Osteocyte (in vitro differentiated cells): ENCODE results near the gene PHTF2. TPM values are rescaled to one million over a fixed set of nuclear protein-coding genes. Genes with fewer than 3 reads are reported as not detected.

ENCODE experiments used
- DNase-seq: peaks from one replicate; pipeline ENCODE4 v3.0.0; 2021; ENCODE audit warnings: mixed read lengths; ENCODE audit not compliant: unreplicated experiment; ENCODE audit errors: extremely low spot score
- H3K27ac Mint-ChIP-seq: one replicate; pipeline ENCODE4 v1.8.0; 2021; ENCODE audit warnings: mild to moderate bottlenecking, mixed read lengths; ENCODE audit not compliant: unreplicated experiment
- H3K27me3 Mint-ChIP-seq: one replicate; pipeline ENCODE4 v1.8.0; 2021; ENCODE audit warnings: mixed read lengths; ENCODE audit not compliant: unreplicated experiment
- H3K36me3 Mint-ChIP-seq: one replicate; pipeline ENCODE4 v1.8.0; 2021; ENCODE audit warnings: mixed read lengths; ENCODE audit not compliant: unreplicated experiment
- H3K4me1 Mint-ChIP-seq: one replicate; pipeline ENCODE4 v1.8.0; 2021; ENCODE audit warnings: mixed read lengths; ENCODE audit not compliant: unreplicated experiment
- H3K4me3 Mint-ChIP-seq: one replicate; pipeline ENCODE4 v1.8.0; 2021; ENCODE audit warnings: mild to moderate bottlenecking, moderate library complexity, mixed read lengths; ENCODE audit not compliant: unreplicated experiment
- H3K9me3 Mint-ChIP-seq: one replicate; pipeline ENCODE4 v1.8.0; 2021; ENCODE audit warnings: mixed read lengths; ENCODE audit not compliant: unreplicated experiment
- total RNA-seq: library from RNA; stranded (reverse); gene quantifications from 2 replicates; pipeline ENCODE4 v1.2.1, GENCODE V29; 2021
- TF ChIP-seq, protein P1 (sequence below): fragments of 200-600 bp; sonication (generic); IDR thresholded peaks from 2 replicates; pipeline ENCODE4 v1.5.0; 2021; ENCODE audit warnings: antibody characterized with exemption, mild to moderate bottlenecking, moderate library complexity

The PHTF2 gene
- total RNA-seq, 1 donor from 2014 or later, result 29.3 TPM

DNA sequence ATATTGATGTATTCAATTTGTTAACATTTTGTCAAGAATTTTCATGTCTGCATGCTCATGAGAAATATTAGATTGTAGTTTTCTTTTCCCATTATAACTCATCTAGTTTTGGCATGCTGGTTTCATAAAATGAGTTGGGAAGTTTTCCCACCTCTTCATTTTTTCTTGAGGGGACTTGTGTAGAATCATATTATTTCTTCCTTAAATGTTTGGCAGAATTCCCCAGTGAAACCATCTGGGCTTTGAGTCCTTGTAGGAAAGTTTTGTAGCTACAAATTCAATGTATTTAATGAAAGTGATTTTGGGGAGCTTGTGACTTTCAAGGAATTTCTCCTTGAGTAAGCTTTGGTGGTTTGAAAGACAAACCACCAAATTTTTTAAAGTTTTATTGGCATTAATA, 173.2 kb downstream of the PHTF2 start:
- H3K27ac Mint-ChIP-seq, result no peak overlapping the region

DNA sequence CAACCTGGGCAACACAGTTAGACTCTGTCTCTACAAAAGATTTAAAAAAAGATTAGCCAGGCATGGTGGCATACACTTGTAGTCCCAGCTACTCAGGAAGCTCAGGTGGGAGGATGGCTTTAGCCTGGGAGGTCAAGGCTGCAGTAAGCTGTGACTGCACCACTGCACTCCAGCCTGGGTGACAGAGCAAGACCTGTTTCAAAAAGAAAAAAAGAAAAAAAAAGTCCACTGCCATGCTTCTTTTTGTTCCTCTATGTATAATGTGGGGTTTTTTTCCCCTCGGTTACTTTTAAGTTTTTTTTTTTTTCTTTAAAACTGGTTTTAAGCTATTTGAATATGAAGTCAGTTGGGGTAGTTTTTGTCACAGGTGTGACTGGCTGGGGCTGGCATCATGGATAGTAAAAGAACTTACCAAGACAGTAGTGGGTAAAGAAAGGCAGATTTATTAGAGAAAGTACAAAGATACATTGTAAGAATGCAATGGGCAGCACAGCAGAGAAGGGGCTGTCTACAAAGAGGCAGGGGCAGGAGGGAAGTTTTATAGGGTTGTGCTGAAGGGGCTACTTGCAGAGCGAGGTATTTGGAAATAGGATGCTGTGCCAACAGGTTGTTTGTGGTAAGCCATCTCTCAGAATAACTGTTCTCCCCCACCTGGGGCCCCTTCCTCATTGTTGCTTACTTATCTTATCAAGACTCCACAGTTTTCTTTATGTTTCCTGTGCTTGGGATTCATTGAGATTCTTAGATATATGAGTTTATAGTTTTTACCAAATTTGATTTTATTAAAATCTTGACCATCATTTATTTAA, 177.3 kb downstream of the PHTF2 start:
- peaks cover 1% of the 10 kb centered on the region for H3K4me1 Mint-ChIP-seq
- no peak overlapping the region for H3K4me3 Mint-ChIP-seq
- no peak for DNase-seq
- no peaks in the 10 kb centered on the region for H3K27me3 Mint-ChIP-seq
- no peaks in the 10 kb centered on the region for H3K36me3 Mint-ChIP-seq
- H3K27ac Mint-ChIP-seq, result no peak overlapping the region
- TF ChIP-seq, protein P1, sequence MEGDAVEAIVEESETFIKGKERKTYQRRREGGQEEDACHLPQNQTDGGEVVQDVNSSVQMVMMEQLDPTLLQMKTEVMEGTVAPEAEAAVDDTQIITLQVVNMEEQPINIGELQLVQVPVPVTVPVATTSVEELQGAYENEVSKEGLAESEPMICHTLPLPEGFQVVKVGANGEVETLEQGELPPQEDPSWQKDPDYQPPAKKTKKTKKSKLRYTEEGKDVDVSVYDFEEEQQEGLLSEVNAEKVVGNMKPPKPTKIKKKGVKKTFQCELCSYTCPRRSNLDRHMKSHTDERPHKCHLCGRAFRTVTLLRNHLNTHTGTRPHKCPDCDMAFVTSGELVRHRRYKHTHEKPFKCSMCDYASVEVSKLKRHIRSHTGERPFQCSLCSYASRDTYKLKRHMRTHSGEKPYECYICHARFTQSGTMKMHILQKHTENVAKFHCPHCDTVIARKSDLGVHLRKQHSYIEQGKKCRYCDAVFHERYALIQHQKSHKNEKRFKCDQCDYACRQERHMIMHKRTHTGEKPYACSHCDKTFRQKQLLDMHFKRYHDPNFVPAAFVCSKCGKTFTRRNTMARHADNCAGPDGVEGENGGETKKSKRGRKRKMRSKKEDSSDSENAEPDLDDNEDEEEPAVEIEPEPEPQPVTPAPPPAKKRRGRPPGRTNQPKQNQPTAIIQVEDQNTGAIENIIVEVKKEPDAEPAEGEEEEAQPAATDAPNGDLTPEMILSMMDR, result no peak
- H3K9me3 Mint-ChIP-seq, result peaks cover 3% of the 10 kb centered on the region

More for the DNA sequence above, 173.2 kb downstream of the PHTF2 start:
- H3K27me3 Mint-ChIP-seq, result no peaks in the 10 kb centered on the region
- no peak overlapping the region for H3K4me3 Mint-ChIP-seq
- no peaks in the 10 kb centered on the region for H3K36me3 Mint-ChIP-seq
- H3K4me1 Mint-ChIP-seq, result no peaks in the 10 kb centered on the region
- peaks cover 3% of the 10 kb centered on the region for H3K9me3 Mint-ChIP-seq
- TF ChIP-seq, protein P1, result no peak
- DNase-seq, result no peak

DNA sequence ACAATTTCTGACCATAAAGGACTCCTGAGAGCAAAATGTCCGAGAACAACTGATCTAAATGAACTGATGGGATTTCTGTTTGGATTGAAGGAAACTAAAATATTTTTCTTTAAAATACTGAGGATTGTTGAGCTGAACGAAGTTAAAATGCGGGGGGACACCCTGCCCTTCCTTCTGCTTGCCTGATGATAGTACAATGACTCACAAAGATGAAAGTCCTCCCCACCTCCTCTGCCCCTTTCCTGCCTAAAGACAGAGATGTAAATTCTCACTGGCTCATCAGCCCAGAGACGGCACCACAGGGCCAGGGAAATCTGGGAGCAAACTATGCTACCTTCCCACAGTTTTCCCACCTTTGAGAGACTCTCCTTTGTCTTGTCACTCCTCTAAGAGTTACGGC, 180.6 kb downstream of the PHTF2 start:
- Mint-ChIP-seq H3K4me1 (peaks cover 1% of the 10 kb centered on the region), H3K27ac (no peak overlapping the region), H3K36me3 (no peaks in the 10 kb centered on the region), H3K4me3 (no peak overlapping the region), H3K27me3 (no peaks in the 10 kb centered on the region), H3K9me3 (peaks cover 3% of the 10 kb centered on the region)
- TF ChIP-seq, protein P1, result no peak
- DNase-seq, result no peak

DNA sequence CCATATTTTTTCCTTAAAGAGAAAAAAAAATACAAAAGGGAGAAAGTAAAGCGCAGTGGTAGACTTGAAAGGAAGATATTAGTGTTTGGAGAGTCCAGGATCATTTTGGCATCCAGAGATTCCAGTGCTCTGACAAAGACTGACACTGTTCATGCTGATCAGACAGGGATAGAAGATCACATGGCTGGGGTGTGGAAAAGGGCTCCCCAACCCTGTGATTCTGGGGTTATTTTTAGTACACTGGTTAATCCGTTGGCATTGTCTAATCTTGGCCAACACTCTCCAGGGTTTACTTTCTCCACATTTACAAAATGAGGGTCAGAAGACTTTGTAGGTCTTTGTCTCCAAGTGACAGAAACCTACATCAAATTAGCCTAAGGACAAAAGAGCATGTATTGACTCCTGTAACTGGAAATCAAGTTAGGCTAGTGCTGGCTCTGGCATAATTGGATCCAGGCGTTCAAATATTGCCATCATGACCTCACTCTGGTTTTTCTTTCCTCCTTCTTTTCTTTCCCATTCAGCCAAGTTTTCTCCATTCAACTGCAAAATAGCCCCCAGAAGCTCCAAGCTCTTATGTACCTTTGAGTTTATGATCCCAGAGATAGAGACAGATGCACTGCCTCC, 181.6 kb downstream of the PHTF2 start:
- no peak overlapping the region for H3K27ac Mint-ChIP-seq
- peaks cover 1% of the 10 kb centered on the region for H3K4me1 Mint-ChIP-seq
- peaks cover 3% of the 10 kb centered on the region for H3K9me3 Mint-ChIP-seq
- TF ChIP-seq, protein P1, result no peak
- H3K27me3 Mint-ChIP-seq, result no peaks in the 10 kb centered on the region
- no peaks in the 10 kb centered on the region for H3K36me3 Mint-ChIP-seq
- no peak overlapping the region for H3K4me3 Mint-ChIP-seq
- no peak for DNase-seq

DNA sequence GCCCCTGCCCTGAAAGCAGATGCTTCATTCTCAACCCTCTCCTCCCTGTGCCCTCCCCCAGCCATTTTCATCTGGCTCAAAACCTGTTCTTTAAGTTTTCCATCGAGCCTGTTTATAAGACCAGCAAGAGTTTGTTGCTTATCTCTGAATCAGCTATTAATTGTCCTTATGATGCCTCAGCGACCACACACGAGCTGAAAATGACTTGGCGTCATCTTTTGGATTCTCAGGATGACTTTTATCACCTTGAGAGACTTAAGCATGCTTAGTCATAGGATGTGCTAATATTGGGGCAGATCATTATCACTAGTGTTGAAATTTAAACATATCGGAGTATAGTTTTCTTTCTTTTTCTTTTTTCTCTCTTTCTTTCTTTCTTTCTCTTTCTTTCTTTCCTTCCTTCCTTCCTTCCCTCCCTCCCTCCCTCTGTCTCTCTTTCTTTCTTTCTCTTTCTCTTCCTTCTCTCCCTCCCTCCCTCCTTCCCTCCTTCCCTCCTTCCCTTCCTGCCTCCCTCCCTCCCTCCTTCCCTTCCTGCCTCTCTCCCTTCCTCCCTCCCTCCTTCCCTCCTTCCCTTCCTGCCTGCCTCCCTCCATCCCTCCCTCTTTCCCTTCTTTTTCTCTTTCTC, 184.5 kb downstream of the PHTF2 start:
- Mint-ChIP-seq H3K4me3 (no peak overlapping the region), H3K36me3 (peaks cover 2% of the 10 kb centered on the region), H3K9me3 (peaks cover 3% of the 10 kb centered on the region)

More for the DNA sequence above, 184.5 kb downstream of the PHTF2 start:
- Mint-ChIP-seq H3K27ac (no peak overlapping the region), H3K4me1 (peaks cover 10% of the 10 kb centered on the region), H3K27me3 (no peaks in the 10 kb centered on the region)
- DNase-seq, result no peak
- TF ChIP-seq, protein P1, result no peak
